SU-DHL-6 (cell line): ENCODE data around the gene JMY.
A peak's percentile ranks its signal among the peaks of the same experiment; 100 is the strongest.

Experiments
- H2AFZ ChIP-seq: fragments of 200-600 bp; sonication (generic); 2 replicates; pipeline ENCODE4 v1.6.1; 2014; ENCODE audit warnings: low read depth, mild to moderate bottlenecking, moderate library complexity, mixed read lengths, antibody characterized with exemption, low read length; ENCODE audit not compliant: severe bottlenecking
- H3F3A ChIP-seq: fragments of 200-600 bp; shearing (Covaris generic); 2 replicates; pipeline ENCODE4 v1.6.0; 2016; ENCODE audit warnings: antibody characterized with exemption, mild to moderate bottlenecking; ENCODE audit not compliant: insufficient read depth
- H3K27ac ChIP-seq: fragments of 200-600 bp; sonication (generic); 2 replicates; pipeline ENCODE4 v1.5.1; 2016; ENCODE audit warnings: low read depth, mild to moderate bottlenecking, low read length, moderate library complexity, mixed read lengths
- H3K27me3 ChIP-seq: fragments of 200-600 bp; sonication (generic), shearing (Covaris generic); 2 replicates; pipeline ENCODE4 v1.6.0; 2014; ENCODE audit warnings: mild to moderate bottlenecking, low read length
- H3K36me3 ChIP-seq: fragments of 200-600 bp; sonication (generic); 2 replicates; pipeline ENCODE4 v1.6.1; 2014; ENCODE audit warnings: mild to moderate bottlenecking, low read length, mixed read lengths
- H3K4me2 ChIP-seq: fragments of 300-600, 200-600 bp; shearing (Covaris generic), sonication (generic); 2 replicates; pipeline ENCODE4 v1.6.0; 2014; ENCODE audit warnings: low read length, low read depth, mild to moderate bottlenecking; ENCODE audit not compliant: poor library complexity, severe bottlenecking
- H3K4me3 ChIP-seq: fragments of 200-600 bp; sonication (generic); 2 replicates; pipeline ENCODE4 v1.5.1; 2014; ENCODE audit warnings: antibody characterized with exemption, low read length, mild to moderate bottlenecking, mixed read lengths; ENCODE audit not compliant: insufficient read depth, poor library complexity, severe bottlenecking
- H3K79me2 ChIP-seq: fragments of 200-600 bp; sonication (generic); 2 replicates; pipeline ENCODE4 v1.6.1; 2014; ENCODE audit warnings: mild to moderate bottlenecking, low read length, moderate library complexity; ENCODE audit not compliant: insufficient read depth
- H3K9ac ChIP-seq: fragments of 200-600 bp; sonication (generic); 2 replicates; pipeline ENCODE4 v1.7.0; 2014; ENCODE audit warnings: mild to moderate bottlenecking, low read length
- H3K9me2 ChIP-seq: fragments of 200-600 bp; sonication (generic); replicated peaks from 2 replicates; pipeline ENCODE4 v1.6.1; 2014; ENCODE audit warnings: low read length; ENCODE audit not compliant: insufficient read depth
- H3K9me3 ChIP-seq: fragments of 200-600 bp; sonication (generic); 2 replicates; pipeline ENCODE4 v1.6.1; 2014; ENCODE audit warnings: low read length, mixed read lengths; ENCODE audit not compliant: insufficient read depth
- H4K20me1 ChIP-seq: fragments of 200-600 bp; sonication (generic); 2 replicates; pipeline ENCODE4 v1.6.1; 2014; ENCODE audit warnings: low read depth, mild to moderate bottlenecking, antibody characterized with exemption, low read length, moderate library complexity, mixed read lengths
- EZH2phosphoT487 ChIP-seq: fragments of 200-600 bp; sonication (generic), shearing (Covaris generic); conservative IDR thresholded peaks from 2 replicates; pipeline ENCODE4 v1.6.1; 2018; ENCODE audit warnings: mild to moderate bottlenecking, antibody characterized with exemption, low read length, moderate library complexity, mixed read lengths
- TF ChIP-seq, protein P1 (sequence below): fragments of 200-600 bp; sonication (generic); IDR thresholded peaks from one replicate; pipeline ENCODE4 v1.5.1; 2017; ENCODE audit warnings: antibody characterized with exemption, mild to moderate bottlenecking, low read length, moderate library complexity; ENCODE audit not compliant: insufficient read depth, poor library complexity, severe bottlenecking

The JMY gene

DNA sequence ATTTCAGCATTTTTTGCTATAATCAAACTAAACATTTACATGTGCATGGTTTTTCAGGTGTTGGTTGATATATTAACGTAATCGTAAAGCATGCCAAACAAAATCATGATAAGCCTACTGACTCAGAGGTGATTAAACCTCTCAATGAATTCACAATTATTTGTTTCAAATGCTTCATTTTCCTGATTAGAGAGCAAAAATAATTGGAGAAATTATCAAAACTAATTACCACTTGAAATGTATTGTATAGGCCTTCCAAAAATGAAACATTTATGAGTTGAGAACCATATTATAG, 45.7 kb upstream of the JMY start:
- H3K4me3 ChIP-seq = no peak overlapping the region
- no peaks in the 10 kb centered on the region for H3F3A ChIP-seq
- no peaks in the 10 kb centered on the region for H3K36me3 ChIP-seq
- H2AFZ ChIP-seq = no peak overlapping the region
- H3K9me2 ChIP-seq = no peaks in the 10 kb centered on the region
- no peak overlapping the region for H3K4me2 ChIP-seq
- H3K9me3 ChIP-seq = no peaks in the 10 kb centered on the region
- H4K20me1 ChIP-seq = no peaks in the 10 kb centered on the region
- H3K27me3 ChIP-seq = no peaks in the 10 kb centered on the region
- H3K79me2 ChIP-seq = no peaks in the 10 kb centered on the region
- TF ChIP-seq, protein P1, sequence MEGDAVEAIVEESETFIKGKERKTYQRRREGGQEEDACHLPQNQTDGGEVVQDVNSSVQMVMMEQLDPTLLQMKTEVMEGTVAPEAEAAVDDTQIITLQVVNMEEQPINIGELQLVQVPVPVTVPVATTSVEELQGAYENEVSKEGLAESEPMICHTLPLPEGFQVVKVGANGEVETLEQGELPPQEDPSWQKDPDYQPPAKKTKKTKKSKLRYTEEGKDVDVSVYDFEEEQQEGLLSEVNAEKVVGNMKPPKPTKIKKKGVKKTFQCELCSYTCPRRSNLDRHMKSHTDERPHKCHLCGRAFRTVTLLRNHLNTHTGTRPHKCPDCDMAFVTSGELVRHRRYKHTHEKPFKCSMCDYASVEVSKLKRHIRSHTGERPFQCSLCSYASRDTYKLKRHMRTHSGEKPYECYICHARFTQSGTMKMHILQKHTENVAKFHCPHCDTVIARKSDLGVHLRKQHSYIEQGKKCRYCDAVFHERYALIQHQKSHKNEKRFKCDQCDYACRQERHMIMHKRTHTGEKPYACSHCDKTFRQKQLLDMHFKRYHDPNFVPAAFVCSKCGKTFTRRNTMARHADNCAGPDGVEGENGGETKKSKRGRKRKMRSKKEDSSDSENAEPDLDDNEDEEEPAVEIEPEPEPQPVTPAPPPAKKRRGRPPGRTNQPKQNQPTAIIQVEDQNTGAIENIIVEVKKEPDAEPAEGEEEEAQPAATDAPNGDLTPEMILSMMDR = no peak
- no peak for TF ChIP-seq EZH2phosphoT487
- no peak overlapping the region for H3K27ac ChIP-seq
- no peak overlapping the region for H3K9ac ChIP-seq

DNA sequence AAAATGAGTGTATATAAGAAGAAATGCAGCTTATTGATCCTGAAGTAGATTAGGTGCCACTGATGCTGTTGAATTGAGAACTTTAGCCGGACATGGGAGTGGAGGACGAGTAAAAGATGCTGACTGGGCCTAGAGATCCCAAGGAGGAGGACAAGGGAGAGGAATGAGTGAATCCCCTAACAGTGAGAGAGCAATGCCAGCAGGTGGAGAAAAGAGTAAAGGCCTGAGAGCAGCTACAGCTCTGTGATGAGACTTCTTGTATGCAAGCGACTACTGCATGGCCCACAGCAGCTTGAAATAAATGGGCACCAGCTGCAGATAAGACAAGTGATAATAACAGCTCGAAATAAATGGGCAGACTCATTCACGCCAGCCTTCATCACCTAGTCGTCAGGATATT, 44.5 kb upstream of the JMY start:
- no peak for TF ChIP-seq EZH2phosphoT487
- TF ChIP-seq, protein P1 = no peak
- Histone ChIP-seq H4K20me1 (no peaks in the 10 kb centered on the region), H3K9me2 (no peaks in the 10 kb centered on the region), H2AFZ (no peak overlapping the region), H3K4me2 (no peak overlapping the region), H3K27ac (no peak overlapping the region), H3K4me3 (no peak overlapping the region), H3K9ac (no peak overlapping the region), H3K79me2 (no peaks in the 10 kb centered on the region), H3K27me3 (no peaks in the 10 kb centered on the region), H3F3A (no peaks in the 10 kb centered on the region), H3K36me3 (no peaks in the 10 kb centered on the region), H3K9me3 (no peaks in the 10 kb centered on the region)

DNA sequence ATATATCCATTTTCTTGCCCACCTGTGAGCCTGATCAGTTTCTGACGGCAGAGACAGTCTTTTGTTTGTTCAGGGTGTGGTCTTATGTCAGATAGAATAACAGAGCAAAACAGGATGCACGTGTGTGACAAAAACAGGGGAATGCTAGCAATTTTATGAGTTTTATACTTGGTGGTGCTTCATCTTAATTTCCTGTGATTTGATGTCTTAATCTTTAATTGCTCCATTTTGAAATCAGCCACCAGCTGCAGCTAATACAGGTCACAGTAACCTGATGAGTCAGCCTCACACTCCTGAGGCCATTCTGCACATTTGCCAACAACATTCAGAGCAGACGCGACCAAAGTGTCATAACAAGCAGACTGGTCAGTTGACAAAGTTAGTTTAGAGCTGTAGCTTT, 42.3 kb upstream of the JMY start:
- no peak overlapping the region for H3K9ac ChIP-seq
- H3K36me3 ChIP-seq = no peaks in the 10 kb centered on the region
- H3K27me3 ChIP-seq = no peaks in the 10 kb centered on the region
- H3K4me3 ChIP-seq = no peak overlapping the region
- H3K9me3 ChIP-seq = no peaks in the 10 kb centered on the region
- no peak for TF ChIP-seq EZH2phosphoT487
- TF ChIP-seq, protein P1 = no peak
- H3F3A ChIP-seq = no peaks in the 10 kb centered on the region
- no peaks in the 10 kb centered on the region for H4K20me1 ChIP-seq
- H3K4me2 ChIP-seq = no peak overlapping the region
- no peaks in the 10 kb centered on the region for H3K9me2 ChIP-seq
- no peak overlapping the region for H2AFZ ChIP-seq
- no peak overlapping the region for H3K27ac ChIP-seq
- H3K79me2 ChIP-seq = no peaks in the 10 kb centered on the region

DNA sequence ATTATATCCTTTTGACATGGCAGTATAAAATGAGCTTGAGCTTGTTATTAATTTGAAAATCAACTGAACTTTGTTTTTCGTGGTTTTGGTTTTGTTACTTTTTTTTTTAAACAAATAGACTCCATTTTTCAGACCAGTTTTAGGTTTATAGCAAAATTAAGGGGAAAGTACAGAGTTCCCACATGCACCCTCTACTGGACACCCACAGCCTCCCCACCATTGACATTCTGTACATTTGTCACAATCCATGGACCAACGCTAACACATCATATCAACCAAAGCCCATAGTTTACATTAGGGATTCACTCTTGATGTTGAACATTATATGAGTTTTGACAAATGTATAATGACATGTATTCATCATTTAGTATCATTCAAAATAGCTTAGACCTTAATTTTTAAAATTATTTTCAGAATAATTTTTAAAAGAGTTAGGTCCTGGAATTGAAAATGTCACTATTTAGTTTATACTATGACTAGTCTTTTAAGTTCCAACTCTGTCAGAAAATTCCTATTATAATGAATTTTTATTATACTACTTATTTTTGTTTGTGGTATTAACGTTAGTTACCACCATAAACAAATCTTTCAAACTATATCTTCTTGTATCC, 35.3 kb upstream of the JMY start:
- no peaks in the 10 kb centered on the region for H3K36me3 ChIP-seq
- no peak for TF ChIP-seq EZH2phosphoT487
- TF ChIP-seq, protein P1 = peak; percentile 37
- no peak overlapping the region for H3K4me2 ChIP-seq
- no peaks in the 10 kb centered on the region for H4K20me1 ChIP-seq
- no peaks in the 10 kb centered on the region for H3K27me3 ChIP-seq
- H3K9me3 ChIP-seq = no peaks in the 10 kb centered on the region
- no peak overlapping the region for H2AFZ ChIP-seq
- no peaks in the 10 kb centered on the region for H3K9me2 ChIP-seq
- no peaks in the 10 kb centered on the region for H3F3A ChIP-seq
- no peak overlapping the region for H3K27ac ChIP-seq
- no peak overlapping the region for H3K9ac ChIP-seq
- H3K79me2 ChIP-seq = no peaks in the 10 kb centered on the region
- H3K4me3 ChIP-seq = no peak overlapping the region
